ENCODE results near the gene TM4SF4. TPM values are rescaled to one million over a fixed set of nuclear protein-coding genes. Genes with fewer than 3 reads are reported as not detected.

TM4SF4 gene
- total and polyA plus RNA-seq, 11 donors = not detected

GRCh38 chr3:149486726-149487125 lies 12.2 kb downstream of the TM4SF4 start:
- Histone ChIP-seq H3K36me3 (no peaks in the 10 kb centered on the region), H3K4me1 (peaks cover 0 to 3% (median 0%) of the 10 kb centered on the region in 12 donors), H3K9me3 (peaks cover 0 to 8% (median 0%) of the 10 kb centered on the region in 12 donors), H3K4me3 (no peak overlapping the region), H3K27ac (no peak overlapping the region), H3K27me3 (no peaks in the 10 kb centered on the region)
- no peak for ATAC-seq
- no peak for DNase-seq
- intact Hi-C loops (cut with DNase I) = loop anchor here in 7 of 10 donors (10.0 kb wide), 2 partner anchors 212 to 362 kb away; partner anchors contain the start of gene HPS3 (in 6 of the 7)
- no peak for TF ChIP-seq POLR2A (IDR thresholded peaks at IDR 0.05)
- TF ChIP-seq CTCF (IDR thresholded peaks at IDR 0.05) = no peak
- WGBS, 4 donors = 90 to 94% (median 92%) methylated on average over 5 of the region's 5 CpGs

GRCh38 chr3:149487598-149488197 lies 13.2 kb downstream of the TM4SF4 start:
- Histone ChIP-seq H3K27me3 (peaks cover 0 to 6% (median 0%) of the 10 kb centered on the region in 9 donors), H3K27ac (no peak overlapping the region), H3K4me1 (peaks cover 0 to 3% (median 0%) of the 10 kb centered on the region in 12 donors), H3K4me3 (no peak overlapping the region), H3K9me3 (peaks cover 0 to 8% (median 0%) of the 10 kb centered on the region in 12 donors), H3K36me3 (no peaks in the 10 kb centered on the region)
- ATAC-seq = peak in 1 of 4 donors; percentile 53
- WGBS, 4 donors = 67 to 78% (median 72%) methylated on average over 6 of the region's 6 CpGs
- intact Hi-C loops (cut with DNase I) = loop anchor here in 7 of 10 donors (10.0 kb wide), 2 partner anchors 213 to 363 kb away; partner anchors contain the start of gene HPS3 (in 6 of the 7)
- no peak for DNase-seq
- TF ChIP-seq POLR2A (IDR thresholded peaks at IDR 0.05) (no peak), CTCF (IDR thresholded peaks at IDR 0.05) (peak in 9 of 12 donors; percentile 6 to 37 (median 21))

- H3K27me3 ChIP-seq = peaks cover 0 to 6% (median 0%) of the 10 kb centered on the region in 9 donors
- intact Hi-C loops (cut with DNase I) = loop anchor here in 7 of 10 donors (10.0 kb wide), 2 partner anchors 214 to 364 kb away; partner anchors contain the start of gene HPS3 (in 6 of the 7)
- H3K9me3 ChIP-seq = peaks cover 0 to 8% (median 0%) of the 10 kb centered on the region in 12 donors
- no peaks in the 10 kb centered on the region for H3K36me3 ChIP-seq
- peaks cover 0 to 3% (median 0%) of the 10 kb centered on the region in 12 donors for H3K4me1 ChIP-seq
- 48 to 58% (median 51%) methylated on average over 6 of the region's 6 CpGs for WGBS, 4 donors
- DNase-seq (no peak), ATAC-seq (peak in 2 of 4 donors; percentile 42 to 50)
- peak in 11 of 12 donors; percentile 10 to 55 (median 24) for TF ChIP-seq CTCF (IDR thresholded peaks at IDR 0.05)
- no peak for TF ChIP-seq POLR2A (IDR thresholded peaks at IDR 0.05)
- H3K4me3 ChIP-seq = no peak overlapping the region
- H3K27ac ChIP-seq = no peak overlapping the region
Observed at GRCh38 chr3:149489060-149489690, 14.7 kb downstream of the TM4SF4 start.
